ENCODE measurements around the gene TLCD1. TPM values are rescaled to one million over a fixed set of nuclear protein-coding genes. Genes with fewer than 3 reads are reported as not detected.

The TLCD1 gene
- total and polyA plus RNA-seq, 10 of the 15 experiments (the other 5 are each of a cell fraction or from before 2014, with no cell fraction given) = 2.9 to 19.8 (median 7.7) TPM

- CTCF ChIA-PET = interaction anchor here (1.2 to 1.4 kb wide), 3 partner anchors 8 to 29 kb away, joined by 3 to 10 read pairs (median 5); no protein-coding TSS in a partner anchor
- ATAC-seq = no peak
- H3K27ac ChIP-seq (ENCODE audit: control insufficient read depth, insufficient read depth) = no peak overlapping the region
- peak overlapping the region; percentile 3; the same call in 1 of the 2 replicates for H3K4me2 ChIP-seq (ENCODE audit: control insufficient read depth, insufficient read depth)
- RAD21 ChIA-PET (ENCODE audit: unreplicated experiment) = interaction anchor here (0.7 to 1.3 kb wide), 2 partner anchors 9 to 211 kb away, joined by 3 read pairs; no protein-coding TSS in a partner anchor
- H3K79me2 ChIP-seq (ENCODE audit: control insufficient read depth, insufficient read depth, low read length) = peaks cover 13% of the 10 kb centered on the region
- H3K4me3 ChIP-seq = no peak overlapping the region
- no peaks in the 10 kb centered on the region for H4K20me1 ChIP-seq (ENCODE audit: control insufficient read depth, insufficient read depth)
- H3K27me3 ChIP-seq (replicated peaks in 1 of 2; ENCODE audit: control insufficient read depth in 2 of 2, insufficient read depth in 2 of 2, low read length in 1 of 2) = no peaks in the 10 kb centered on the region
- POLR2A ChIA-PET = interaction anchor here (0.6 to 17.2 kb wide), 5 partner anchors 8 to 215 kb away, joined by 3 to 485 read pairs (median 4); partner anchors contain the start of genes RPL23A, TLCD1 and TRAF4
- no peak for TF ChIP-seq ZNF217 (IDR thresholded peaks at IDR 0.05)
- TF ChIP-seq JUNB (IDR thresholded peaks at IDR 0.05) = no peak
- no peak for TF ChIP-seq CHD4 (IDR thresholded peaks at IDR 0.05)
- no peak for TF ChIP-seq BMI1 (IDR thresholded peaks at IDR 0.05; ENCODE audit: borderline replicate concordance)
- no peak for TF ChIP-seq ZBTB40 (IDR thresholded peaks at IDR 0.05; ENCODE audit: borderline replicate concordance)
- TF ChIP-seq SP1 (IDR thresholded peaks at IDR 0.05; ENCODE audit: low read depth, low read length) = no peak
- TF ChIP-seq SIX5 (IDR thresholded peaks at IDR 0.05; ENCODE audit: low read depth, low read length, severe bottlenecking) = no peak
- no peak for TF ChIP-seq ATF3 (IDR thresholded peaks at IDR 0.05; ENCODE audit: borderline replicate concordance, extremely low read depth, low read depth, low read length)
- TF ChIP-seq IRF4 (IDR thresholded peaks at IDR 0.05; ENCODE audit: low read depth, low read length) = no peak
- TF ChIP-seq CHD2 (IDR thresholded peaks at IDR 0.05; ENCODE audit: borderline replicate concordance, low read depth, low read length) = no peak
- TF ChIP-seq ZNF274 (IDR thresholded peaks at IDR 0.05; ENCODE audit: insufficient read depth, insufficient read length) = no peak
- SMC1A ChIA-PET (ENCODE audit: uncharacterized antibody, unreplicated experiment) = no interaction called here
- no peak overlapping the region for H3K9ac ChIP-seq (ENCODE audit: control insufficient read depth, insufficient read depth, low read length)
- H2AFZ ChIP-seq (ENCODE audit: control insufficient read depth, low read depth, low read length) = no peak overlapping the region
- in situ Hi-C loops (cut with MboI) = loop anchor here (25.0 kb wide), 1 partner anchor 1272 kb away; the partner anchor contains the start of gene KSR1
- 81% methylated on average over 10 of the region's 10 CpGs for WGBS (ENCODE audit: insufficient coverage, insufficient replicate concordance, low lambda C conversion rate, missing lambda C conversion rate)
- BruUV-seq (replicated peaks) = no TSS peak
- H3K36me3 ChIP-seq (ENCODE audit: control insufficient read depth in 2 of 2, insufficient read depth in 2 of 2, low read length in 1 of 2) = peaks cover 0 to 3% of the 10 kb centered on the region in 2 experiments; a peak in 2 of 4 replicates
- DNase-seq (ENCODE audit: low read depth, low spot score) = no peak
- H3K4me1 ChIP-seq (ENCODE audit: control insufficient read depth, insufficient read depth, low read length) = peaks cover 45% of the 10 kb centered on the region
- FAIRE-seq = no peak
- H3K9me3 ChIP-seq (replicated peaks; ENCODE audit: control insufficient read depth, insufficient read depth, low read length) = peaks cover 6% of the 10 kb centered on the region; the same call in 2 of the 3 replicates
- intact Hi-C loops (cut with micrococcal nuclease; ENCODE audit: unreplicated experiment) = no loop called here
These were observed 8.7 kb upstream of the TLCD1 start for GRCh38 chr17:28734712-28735241.

Data from GM12878 (cell line).